K562 (cell line): ENCODE data around the gene ADAM23. TPM values are rescaled to one million over a fixed set of nuclear protein-coding genes. Genes with fewer than 3 reads are reported as not detected.

Experiments used
- ATAC-seq: fragments of 200-7000 bp; cut with Tn5 transposase; 3 replicates; pipeline ENCODE4 v1.9.1; 2020; ENCODE audit warnings: moderate library complexity
- BruUV-seq: library from RNA; stranded (reverse); fragments of 400-500 nt; replicated peaks from 2 replicates; lab custom pipeline; 2021; lab: Mats Ljungman, UMichigan
- CTCF ChIA-PET: fragments of 300-600 bp; formaldehyde crosslinking; extraction: SDS; loops from one replicate; lab custom pipeline; 2021; ENCODE audit warnings: low intra/inter-chr PET ratio; lab: Yijun Ruan, JAX
- POLR2A ChIA-PET: fragments of 300-600, 350-650 bp; sonication (Branson Sonifier 250); formaldehyde crosslinking; extraction: SDS; loops from one replicate; lab custom pipeline; 2021; ENCODE audit warnings: antibody characterized with exemption, inconsistent platforms; lab: Yijun Ruan, JAX
- DNase-seq, 4 experiments: peaks; one replicate each; pipeline versions ENCODE4 v3.0.0 to v3.0.0-alpha.2; 2011 to 2018; ENCODE audit warnings: low spot score in 3 of 4, mixed read lengths in 3 of 4; ENCODE audit errors: extremely low read depth in 1 of 4
- FAIRE-seq: peaks from 2 replicates; lab custom pipeline; 2011; peaks lifted over from hg19 to GRCh38; lab: Jason Lieb, UNC
- H2AFZ ChIP-seq: 2 replicates; pipeline ENCODE4 v1.6.0; 2011; ENCODE audit warnings: low read depth, low read length, control low read depth, inconsistent platforms
- H3K27ac ChIP-seq: fragments of 200-600 bp; 3 replicates; pipeline ENCODE4 v1.8.0; 2011; ENCODE audit warnings: low read depth, mild to moderate bottlenecking, control low read depth, inconsistent platforms, low read length, moderate library complexity, mixed read lengths; ENCODE audit errors: extremely low read depth
- H3K27me3 ChIP-seq, 2 experiments: fragments of 300-600 bp in 1 of 2; 2 replicates in 1 of 2; 3 replicates in 1 of 2; pipeline versions ENCODE4 v1.6.0 to v1.8.0; 2011; ENCODE audit warnings: inconsistent platforms in 2 of 2, low read length in 2 of 2, mild to moderate bottlenecking in 1 of 2, mixed read lengths in 1 of 2, moderate library complexity in 1 of 2; ENCODE audit not compliant: control insufficient read depth in 2 of 2, insufficient read depth in 2 of 2
- H3K36me3 ChIP-seq: fragments of 300-600 bp; 3 replicates; pipeline ENCODE4 v1.8.0; 2011; ENCODE audit warnings: mild to moderate bottlenecking, low read length, inconsistent platforms; ENCODE audit not compliant: control insufficient read depth, insufficient read depth
- H3K4me1 ChIP-seq, 2 experiments: fragments of 200-600 bp in 1 of 2; replicated peaks in 1 of 2; 2 replicates in 1 of 2; 3 replicates in 1 of 2; pipeline versions ENCODE4 v1.5.1 to v1.8.0; 2011; ENCODE audit warnings: inconsistent platforms in 2 of 2, low read length in 2 of 2, mild to moderate bottlenecking in 1 of 2, mixed read lengths in 1 of 2, moderate library complexity in 1 of 2; ENCODE audit not compliant: control insufficient read depth in 2 of 2, insufficient read depth in 2 of 2
- H3K4me2 ChIP-seq: 2 replicates; pipeline ENCODE4 v1.6.1; 2011; ENCODE audit warnings: low read length, control low read depth, inconsistent platforms, mixed read lengths; ENCODE audit not compliant: insufficient read depth
- H3K4me3 ChIP-seq: fragments of 200-600 bp; sonication (generic), shearing (Covaris generic); 2 replicates; pipeline ENCODE4 v1.5.1; 2016; ENCODE audit warnings: control low read depth, inconsistent platforms
- H3K79me2 ChIP-seq: fragments of 200-600 bp; 3 replicates; pipeline ENCODE4 v1.8.0; 2011; ENCODE audit warnings: low read length, inconsistent platforms; ENCODE audit not compliant: control insufficient read depth, insufficient read depth
- H3K9ac ChIP-seq, 2 experiments: 2 replicates each; pipeline versions ENCODE4 v1.6.0 to v1.6.1; 2011; ENCODE audit warnings: low read depth in 2 of 2, low read length in 2 of 2, control low read depth in 1 of 2, inconsistent platforms in 1 of 2, mild to moderate bottlenecking in 1 of 2, mixed read lengths in 1 of 2; ENCODE audit not compliant: insufficient read depth in 1 of 2
- H3K9me1 ChIP-seq: one replicate; pipeline ENCODE4 v1.6.0; 2011; ENCODE audit warnings: inconsistent platforms, mild to moderate bottlenecking, low read length, moderate library complexity; ENCODE audit not compliant: control insufficient read depth, insufficient read depth
- H3K9me3 ChIP-seq: replicated peaks from 2 replicates; pipeline ENCODE4 v1.5.1; 2011; ENCODE audit warnings: low read depth, low read length, inconsistent platforms; ENCODE audit not compliant: control insufficient read depth, insufficient read depth
- H4K20me1 ChIP-seq: replicated peaks from 2 replicates; pipeline ENCODE4 v1.6.1; 2011; ENCODE audit warnings: low read length, inconsistent platforms, mixed read lengths; ENCODE audit not compliant: control insufficient read depth, insufficient read depth
- HNRNPUL1 ChIP-seq: fragments of 200-400 bp; formaldehyde crosslinking; IDR thresholded peaks from 2 replicates; pipeline ENCODE4 v1.6.1; 2017; ENCODE audit warnings: low read length
- L3MBTL2 ChIP-seq: fragments of 450-650 bp; IDR thresholded peaks from 2 replicates; pipeline ENCODE4 v1.6.1; 2016; ENCODE audit warnings: mild to moderate bottlenecking, moderate library complexity
- MCM2 ChIP-seq: fragments of 450-650 bp; IDR thresholded peaks from 2 replicates; pipeline ENCODE4 v1.6.1; 2017; ENCODE audit warnings: low read depth, mild to moderate bottlenecking
- MECOM ChIP-seq: fragments of 250-450 bp; sonication (Bioruptor Pico); IDR thresholded peaks from 2 replicates; pipeline ENCODE4 v1.8.0; 2022; ENCODE audit warnings: inconsistent platforms
- NONO ChIP-seq, 2 experiments: fragments of 200-400 bp in 1 of 2; fragments of 450-650 bp in 1 of 2; formaldehyde crosslinking in 1 of 2; IDR thresholded peaks; 2 replicates each; pipeline ENCODE4 v1.6.1; 2017; ENCODE audit warnings: low read depth in 2 of 2, mild to moderate bottlenecking in 2 of 2, moderate library complexity in 2 of 2, low read length in 1 of 2
- PHF21A ChIP-seq: fragments of 450-650 bp; IDR thresholded peaks from 2 replicates; pipeline ENCODE4 v1.6.1; 2017; ENCODE audit warnings: low read depth, borderline replicate concordance
- POLR2AphosphoS2 ChIP-seq: IDR thresholded peaks from 2 replicates; pipeline ENCODE4 v1.6.1; 2012; ENCODE audit warnings: low read length, improper control_type of control experiment
- POLR2H ChIP-seq: IDR thresholded peaks from 2 replicates; pipeline ENCODE4 v1.6.1; 2016; ENCODE audit warnings: missing genetic modification characterization, low read depth, mild to moderate bottlenecking, control low read depth, missing compliant biosample characterization, moderate library complexity
- SIN3B ChIP-seq: fragments of 450-650 bp; IDR thresholded peaks from 2 replicates; pipeline ENCODE4 v1.6.1; 2017; ENCODE audit warnings: low read depth, mild to moderate bottlenecking, moderate library complexity
- SMAD3 ChIP-seq: fragments of 450-650 bp; formaldehyde crosslinking; conservative IDR thresholded peaks from 2 replicates; pipeline ENCODE4 v1.4.0; 2020; ENCODE audit warnings: mild to moderate bottlenecking
- SP1 ChIP-seq: sonication (generic); formaldehyde crosslinking; IDR thresholded peaks from 2 replicates; pipeline ENCODE4 v1.8.1; 2022; ENCODE audit warnings: mild to moderate bottlenecking, missing genetic modification reagents
- SRSF7 ChIP-seq: fragments of 200-400 bp; formaldehyde crosslinking; optimal IDR thresholded peaks from 2 replicates; pipeline ENCODE3; 2017; ENCODE audit warnings: mild to moderate bottlenecking, low read depth, low read length
- TEAD1 ChIP-seq, 2 experiments: fragments of 450-650 bp in 1 of 2; sonication (generic) in 1 of 2; formaldehyde crosslinking; IDR thresholded peaks; 2 replicates each; pipeline versions ENCODE4 v1.4.0 to v1.8.0; 2020 to 2022; ENCODE audit warnings: mild to moderate bottlenecking in 2 of 2, missing genetic modification reagents in 1 of 2
- ZKSCAN1 ChIP-seq: fragments of 150-350 bp; IDR thresholded peaks from 2 replicates; pipeline ENCODE4 v1.6.1; 2016; ENCODE audit warnings: low read depth, low read length
- ZNF197 ChIP-seq: fragments of 200-800 bp; sonication (Bioruptor generic); IDR thresholded peaks from 2 replicates; pipeline ENCODE4 v1.6.1; 2016; ENCODE audit warnings: low read depth, missing genetic modification characterization, missing compliant biosample characterization
- ZNF274 ChIP-seq: IDR thresholded peaks from 2 replicates; pipeline ENCODE4 v1.6.1; 2011; ENCODE audit warnings: low read depth, mild to moderate bottlenecking, low read length, moderate library complexity, borderline replicate concordance
- ZNF436 ChIP-seq: fragments of 250-450, 450-650 bp; sonication (Bioruptor Pico); formaldehyde crosslinking; IDR thresholded peaks from 2 replicates; pipeline ENCODE4 v1.7.0; 2020; ENCODE audit warnings: mild to moderate bottlenecking
- WGBS: fragments of 100-300 bp; shearing (Covaris generic); methylation state at CpG from one replicate; pipeline ENCODE4 v1.1.6; 2016; ENCODE audit warnings: low coverage, mixed read lengths; ENCODE audit not compliant: insufficient coverage; ENCODE audit errors: missing lambda C conversion rate; 5-methylcytosine and 5-hydroxymethylcytosine counted together
- in situ Hi-C: fragments of 300-500 bp; cut with MboI; formaldehyde crosslinking; loops from 4 replicates; pipeline ENCODE4 v1.15.0; 2018; ENCODE audit warnings: inconsistent platforms, mixed read lengths
- intact Hi-C: fragments of 100-400 bp; cut with micrococcal nuclease; formaldehyde crosslinking; loops from 2 replicates; pipeline ENCODE4 v1.14.2; 2022
- polyA plus RNA-seq, 8 experiments: library from polyadenylated mRNA; depleted of rRNA in 4 of 8; stranded (reverse) in 5 of 8; unstranded in 3 of 8; fragments of >200 nt; fragmentation: Nextera tagmentation in 2 of 8; fragmentation: Illumina TruSeq in 1 of 8; extraction: Ambion mirVana in 2 of 8; extraction: Trizol in 1 of 8; gene quantifications; 2 replicates each; pipeline versions ENCODE4 v1.2.1 to v1.2.3, GENCODE V29; 2011 to 2014; ENCODE audit warnings: inconsistent platforms in 1 of 8, missing spikeins in 1 of 8
- total RNA-seq, 7 experiments: library from RNA; depleted of rRNA in 6 of 7; stranded (reverse); fragments of >200 nt in 6 of 7; fragmentation: Illumina TruSeq in 2 of 7; extraction: Trizol in 2 of 7; gene quantifications; 2 replicates each; pipeline versions ENCODE4 v1.2.1 to v1.2.3, GENCODE V29; 2011 to 2021; ENCODE audit warnings: low replicate concordance in 1 of 7
- TF ChIP-seq, protein P1 (sequence below): fragments of 450-650 bp; IDR thresholded peaks from one replicate; pipeline ENCODE4 v1.6.1; 2018; ENCODE audit warnings: mild to moderate bottlenecking, moderate library complexity; ENCODE audit not compliant: partially characterized antibody

Gene ADAM23
- total and polyA plus RNA-seq, 9 of the 15 experiments (the other 6 are each of a cell fraction or from before 2014, with no cell fraction given) = 0.02 TPM; not detected in 8

DNA sequence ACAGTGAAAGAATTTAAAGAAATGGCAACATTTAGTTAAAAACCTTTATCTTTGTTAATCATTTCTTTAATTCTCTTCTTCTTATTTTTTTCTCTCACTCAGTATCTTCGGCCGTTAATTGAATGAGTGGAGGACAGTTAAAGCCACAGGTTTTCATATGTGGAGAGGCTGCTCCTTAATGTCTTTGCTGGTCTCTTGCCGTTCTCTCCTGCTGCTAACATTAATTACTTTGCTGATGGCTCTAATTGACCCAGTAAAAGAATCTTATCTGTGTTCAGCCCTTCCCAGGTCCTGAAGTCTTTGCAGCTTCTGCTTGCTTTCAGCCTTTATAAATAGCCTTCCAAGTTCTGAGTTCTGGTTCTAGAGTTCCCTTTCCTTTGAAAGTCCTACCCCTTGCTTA lies 77.1 kb downstream of the ADAM23 start:
- H3K9ac ChIP-seq = no peak overlapping the region
- in situ Hi-C loops = no loop called here
- H3K9me3 ChIP-seq = no peaks in the 10 kb centered on the region
- no peak overlapping the region for H2AFZ ChIP-seq
- intact Hi-C loops = no loop called here
- no peak overlapping the region for H3K4me3 ChIP-seq
- ChIA-PET POLR2A (no interaction called here), CTCF (no interaction called here)
- no peaks in the 10 kb centered on the region for H3K9me1 ChIP-seq
- H3K79me2 ChIP-seq = no peaks in the 10 kb centered on the region
- TF ChIP-seq SIN3B = no peak
- no peak for TF ChIP-seq HNRNPUL1
- TF ChIP-seq SRSF7 = no peak
- TF ChIP-seq MECOM (CRISPR knock-in tag) = no peak
- TF ChIP-seq SMAD3 = no peak
- TF ChIP-seq ZNF436 = no peak
- TF ChIP-seq NONO (IDR thresholded peaks at IDR 0.05; ENCODE audit: low read depth in 2 of 2, low read length in 1 of 2) = no peak
- no peak for TF ChIP-seq SP1 (CRISPR knock-in tag)
- TF ChIP-seq MCM2 = no peak
- TF ChIP-seq ZKSCAN1 = no peak
- no peak for TF ChIP-seq TEAD1 (CRISPR knock-in tag; IDR thresholded peaks at IDR 0.05)
- no peak for TF ChIP-seq ZNF197 (CRISPR knock-in tag)
- TF ChIP-seq, protein P1, sequence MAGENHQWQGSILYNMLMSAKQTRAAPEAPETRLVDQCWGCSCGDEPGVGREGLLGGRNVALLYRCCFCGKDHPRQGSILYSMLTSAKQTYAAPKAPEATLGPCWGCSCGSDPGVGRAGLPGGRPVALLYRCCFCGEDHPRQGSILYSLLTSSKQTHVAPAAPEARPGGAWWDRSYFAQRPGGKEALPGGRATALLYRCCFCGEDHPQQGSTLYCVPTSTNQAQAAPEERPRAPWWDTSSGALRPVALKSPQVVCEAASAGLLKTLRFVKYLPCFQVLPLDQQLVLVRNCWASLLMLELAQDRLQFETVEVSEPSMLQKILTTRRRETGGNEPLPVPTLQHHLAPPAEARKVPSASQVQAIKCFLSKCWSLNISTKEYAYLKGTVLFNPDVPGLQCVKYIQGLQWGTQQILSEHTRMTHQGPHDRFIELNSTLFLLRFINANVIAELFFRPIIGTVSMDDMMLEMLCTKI = no peak
- TF ChIP-seq PHF21A = no peak
- TF ChIP-seq POLR2H = no peak
- TF ChIP-seq POLR2AphosphoS2 = no peak
- no peak for TF ChIP-seq L3MBTL2
- no peak for TF ChIP-seq ZNF274
- TF ChIP-seq, all 486 proteins: peak for 0
- no peaks in the 10 kb centered on the region for H3K27me3 ChIP-seq
- H3K27ac ChIP-seq = no peak overlapping the region
- no peak for ATAC-seq
- no TSS peak for BruUV-seq
- H3K4me1 ChIP-seq = no peaks in the 10 kb centered on the region
- no peak overlapping the region for H3K4me2 ChIP-seq
- no peaks in the 10 kb centered on the region for H4K20me1 ChIP-seq
- WGBS = 0% methylated on average over 3 of the region's 3 CpGs
- FAIRE-seq = no peak
- H3K36me3 ChIP-seq = no peaks in the 10 kb centered on the region
- DNase-seq = no peak
